K562 (cell line): ENCODE results near the gene SNX15. TPM values are rescaled to one million over a fixed set of nuclear protein-coding genes. Genes with fewer than 3 reads are reported as not detected.

Source experiments
- ATAC-seq: fragments of 200-7000 bp; cut with Tn5 transposase; 3 replicates; pipeline ENCODE4 v1.9.1; 2020; ENCODE audit warnings: moderate library complexity
- BruUV-seq: library from RNA; stranded (reverse); fragments of 400-500 nt; replicated peaks from 2 replicates; lab custom pipeline; 2021; lab: Mats Ljungman, UMichigan
- CTCF ChIA-PET: fragments of 300-600 bp; formaldehyde crosslinking; extraction: SDS; loops from one replicate; lab custom pipeline; 2021; ENCODE audit warnings: low intra/inter-chr PET ratio; lab: Yijun Ruan, JAX
- POLR2A ChIA-PET: fragments of 300-600, 350-650 bp; sonication (Branson Sonifier 250); formaldehyde crosslinking; extraction: SDS; loops from one replicate; lab custom pipeline; 2021; ENCODE audit warnings: antibody characterized with exemption, inconsistent platforms; lab: Yijun Ruan, JAX
- DNase-seq, 4 experiments: peaks; one replicate each; pipeline versions ENCODE4 v3.0.0 to v3.0.0-alpha.2; 2011 to 2018; ENCODE audit warnings: low spot score in 3 of 4, mixed read lengths in 3 of 4; ENCODE audit errors: extremely low read depth in 1 of 4
- FAIRE-seq: peaks from 2 replicates; lab custom pipeline; 2011; peaks lifted over from hg19 to GRCh38; lab: Jason Lieb, UNC
- H2AFZ ChIP-seq: 2 replicates; pipeline ENCODE4 v1.6.0; 2011; ENCODE audit warnings: low read depth, low read length, control low read depth, inconsistent platforms
- H3K27ac ChIP-seq: fragments of 200-600 bp; 3 replicates; pipeline ENCODE4 v1.8.0; 2011; ENCODE audit warnings: low read depth, mild to moderate bottlenecking, control low read depth, inconsistent platforms, low read length, moderate library complexity, mixed read lengths; ENCODE audit errors: extremely low read depth
- H3K27me3 ChIP-seq, 2 experiments: fragments of 300-600 bp in 1 of 2; 2 replicates in 1 of 2; 3 replicates in 1 of 2; pipeline versions ENCODE4 v1.6.0 to v1.8.0; 2011; ENCODE audit warnings: inconsistent platforms in 2 of 2, low read length in 2 of 2, mild to moderate bottlenecking in 1 of 2, mixed read lengths in 1 of 2, moderate library complexity in 1 of 2; ENCODE audit not compliant: control insufficient read depth in 2 of 2, insufficient read depth in 2 of 2
- H3K36me3 ChIP-seq: fragments of 300-600 bp; 3 replicates; pipeline ENCODE4 v1.8.0; 2011; ENCODE audit warnings: mild to moderate bottlenecking, low read length, inconsistent platforms; ENCODE audit not compliant: control insufficient read depth, insufficient read depth
- H3K4me1 ChIP-seq, 2 experiments: fragments of 200-600 bp in 1 of 2; replicated peaks in 1 of 2; 2 replicates in 1 of 2; 3 replicates in 1 of 2; pipeline versions ENCODE4 v1.5.1 to v1.8.0; 2011; ENCODE audit warnings: inconsistent platforms in 2 of 2, low read length in 2 of 2, mild to moderate bottlenecking in 1 of 2, mixed read lengths in 1 of 2, moderate library complexity in 1 of 2; ENCODE audit not compliant: control insufficient read depth in 2 of 2, insufficient read depth in 2 of 2
- H3K4me2 ChIP-seq: 2 replicates; pipeline ENCODE4 v1.6.1; 2011; ENCODE audit warnings: low read length, control low read depth, inconsistent platforms, mixed read lengths; ENCODE audit not compliant: insufficient read depth
- H3K4me3 ChIP-seq: fragments of 200-600 bp; sonication (generic), shearing (Covaris generic); 2 replicates; pipeline ENCODE4 v1.5.1; 2016; ENCODE audit warnings: control low read depth, inconsistent platforms
- H3K79me2 ChIP-seq: fragments of 200-600 bp; 3 replicates; pipeline ENCODE4 v1.8.0; 2011; ENCODE audit warnings: low read length, inconsistent platforms; ENCODE audit not compliant: control insufficient read depth, insufficient read depth
- H3K9ac ChIP-seq, 2 experiments: 2 replicates each; pipeline versions ENCODE4 v1.6.0 to v1.6.1; 2011; ENCODE audit warnings: low read depth in 2 of 2, low read length in 2 of 2, control low read depth in 1 of 2, inconsistent platforms in 1 of 2, mild to moderate bottlenecking in 1 of 2, mixed read lengths in 1 of 2; ENCODE audit not compliant: insufficient read depth in 1 of 2
- H3K9me1 ChIP-seq: one replicate; pipeline ENCODE4 v1.6.0; 2011; ENCODE audit warnings: inconsistent platforms, mild to moderate bottlenecking, low read length, moderate library complexity; ENCODE audit not compliant: control insufficient read depth, insufficient read depth
- H3K9me3 ChIP-seq: replicated peaks from 2 replicates; pipeline ENCODE4 v1.5.1; 2011; ENCODE audit warnings: low read depth, low read length, inconsistent platforms; ENCODE audit not compliant: control insufficient read depth, insufficient read depth
- H4K20me1 ChIP-seq: replicated peaks from 2 replicates; pipeline ENCODE4 v1.6.1; 2011; ENCODE audit warnings: low read length, inconsistent platforms, mixed read lengths; ENCODE audit not compliant: control insufficient read depth, insufficient read depth
- E2F8 ChIP-seq: fragments of 450-650 bp; IDR thresholded peaks from 2 replicates; pipeline ENCODE4 v1.7.1; 2018; ENCODE audit warnings: mild to moderate bottlenecking, low read depth; ENCODE audit not compliant: partially characterized antibody
- FOS ChIP-seq: IDR thresholded peaks from 3 replicates; pipeline ENCODE4 v1.6.1; 2011; ENCODE audit not compliant: insufficient read length; ENCODE audit errors: extremely low read depth
- PRDM10 ChIP-seq: fragments of 450-650 bp; IDR thresholded peaks from 2 replicates; pipeline ENCODE4 v1.6.1; 2018; ENCODE audit not compliant: partially characterized antibody
- RBM22 ChIP-seq: fragments of 200-400 bp; formaldehyde crosslinking; IDR thresholded peaks from 2 replicates; pipeline ENCODE4 v1.6.1; 2018; ENCODE audit warnings: low read length, low read depth; ENCODE audit not compliant: poor library complexity, severe bottlenecking
- TAF1 ChIP-seq: IDR thresholded peaks from 2 replicates; pipeline ENCODE4 v1.6.1; 2011; ENCODE audit warnings: mild to moderate bottlenecking, low read length, moderate library complexity; ENCODE audit not compliant: insufficient read depth, control insufficient read depth, severe bottlenecking; ENCODE audit errors: extremely low read depth
- WGBS: fragments of 100-300 bp; shearing (Covaris generic); methylation state at CpG from one replicate; pipeline ENCODE4 v1.1.6; 2016; ENCODE audit warnings: low coverage, mixed read lengths; ENCODE audit not compliant: insufficient coverage; ENCODE audit errors: missing lambda C conversion rate; 5-methylcytosine and 5-hydroxymethylcytosine counted together
- in situ Hi-C: fragments of 300-500 bp; cut with MboI; formaldehyde crosslinking; loops from 4 replicates; pipeline ENCODE4 v1.15.0; 2018; ENCODE audit warnings: inconsistent platforms, mixed read lengths
- intact Hi-C: fragments of 100-400 bp; cut with micrococcal nuclease; formaldehyde crosslinking; loops from 2 replicates; pipeline ENCODE4 v1.14.2; 2022
- polyA plus RNA-seq, 8 experiments: library from polyadenylated mRNA; depleted of rRNA in 4 of 8; stranded (reverse) in 5 of 8; unstranded in 3 of 8; fragments of >200 nt; fragmentation: Nextera tagmentation in 2 of 8; fragmentation: Illumina TruSeq in 1 of 8; extraction: Ambion mirVana in 2 of 8; extraction: Trizol in 1 of 8; gene quantifications; 2 replicates each; pipeline versions ENCODE4 v1.2.1 to v1.2.3, GENCODE V29; 2011 to 2014; ENCODE audit warnings: inconsistent platforms in 1 of 8, missing spikeins in 1 of 8
- total RNA-seq, 7 experiments: library from RNA; depleted of rRNA in 6 of 7; stranded (reverse); fragments of >200 nt in 6 of 7; fragmentation: Illumina TruSeq in 2 of 7; extraction: Trizol in 2 of 7; gene quantifications; 2 replicates each; pipeline versions ENCODE4 v1.2.1 to v1.2.3, GENCODE V29; 2011 to 2021; ENCODE audit warnings: low replicate concordance in 1 of 7

SNX15 gene
- total and polyA plus RNA-seq, 9 of the 15 experiments (the other 6 are each of a cell fraction or from before 2014, with no cell fraction given) = 1.8 to 27.8 (median 15.2) TPM

GRCh38 chr11:65043881-65044501 lies 16.8 kb downstream of the SNX15 start:
- ChIA-PET POLR2A (interaction anchor here (0.8 kb wide), 1 partner anchor 68 kb away, joined by 3 read pairs; the partner anchor contains the start of gene TM7SF2), CTCF (no interaction called here)
- Histone ChIP-seq H3K4me3 (no peak overlapping the region), H3K9me3 (no peaks in the 10 kb centered on the region), H3K36me3 (peaks cover 27% of the 10 kb centered on the region; the same call in 2 of the 3 replicates), H2AFZ (no peak overlapping the region), H3K27ac (peak overlapping the region; percentile 28; the same call in 1 of the 3 replicates), H3K4me1 (peaks cover 10 to 68% of the 10 kb centered on the region in 2 experiments; a peak in 4 of 5 replicates), H3K9me1 (no peaks in the 10 kb centered on the region), H3K27me3 (no peaks in the 10 kb centered on the region), H3K4me2 (no peak overlapping the region), H4K20me1 (no peaks in the 10 kb centered on the region; the same call in 1 of the 2 replicates), H3K9ac (peak overlapping the region in 1 of 2 experiments; percentile 37; a peak in 2 of 4 replicates), H3K79me2 (peaks cover 24% of the 10 kb centered on the region)
- 88% methylated on average over 17 of the region's 23 CpGs for WGBS
- DNase-seq = peak in 3 of 4 experiments; percentile 36 to 45 (median 45)
- no peak for ATAC-seq
- intact Hi-C loops = no loop called here
- no TSS peak for BruUV-seq
- FAIRE-seq = peak; percentile 56
- in situ Hi-C loops = no loop called here
- no peak for TF ChIP-seq RBM22
- TF ChIP-seq FOS = no peak
- TF ChIP-seq PRDM10 = peak; percentile 76
- no peak for TF ChIP-seq E2F8
- TF ChIP-seq TAF1 = no peak
